Measurements from ENCODE around the gene SNAP25.

SNAP25 gene

DNA sequence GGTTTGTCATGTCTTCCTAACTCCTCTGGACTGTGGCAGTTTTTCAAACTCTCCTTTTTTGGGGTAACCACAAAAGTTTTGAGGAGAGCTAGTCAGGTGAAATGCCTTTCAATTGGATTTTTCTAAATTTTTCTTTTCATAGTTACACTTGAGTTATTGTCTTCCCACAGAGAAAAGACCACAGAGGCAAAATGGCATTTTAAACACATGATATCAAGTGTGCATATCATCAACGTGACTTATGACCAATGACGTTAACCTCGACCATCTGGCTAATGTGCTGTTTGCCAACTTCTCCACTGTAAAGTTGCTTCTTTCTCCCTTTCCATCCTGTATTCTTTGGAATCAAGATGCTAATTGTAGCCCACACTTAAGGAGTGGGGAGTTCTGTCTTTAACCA is 41.3 kb upstream of the SNAP25 start:
- Histone ChIP-seq H3K36me3 (ENCODE audit: control insufficient read depth in 4 of 4, insufficient read depth in 4 of 4, low read length in 3 of 4) (no peaks in the 10 kb centered on the region), H3K4me1 (ENCODE audit: control extremely low read depth in 1 of 4, control insufficient read depth in 4 of 4, insufficient read depth in 4 of 4, low read length in 3 of 4) (peaks cover 4 to 8% (median 7%) of the 10 kb centered on the region in 4 experiments), H3K27me3 (replicated peaks in 2 of 5; ENCODE audit: control insufficient read depth in 4 of 5, insufficient read depth in 5 of 5, low read length in 4 of 5) (peaks cover 0 to 7% (median 0%) of the 10 kb centered on the region in 5 experiments), H3K27ac (ENCODE audit: insufficient read depth in 1 of 2, low read depth in 1 of 2, low read length in 2 of 2, poor library complexity in 1 of 2, severe bottlenecking in 2 of 2) (no peak overlapping the region), H3K9me3 (ENCODE audit: control extremely low read depth in 1 of 5, control insufficient read depth in 4 of 5, insufficient read depth in 2 of 5, low read depth in 1 of 5, low read length in 4 of 5) (no peaks in the 10 kb centered on the region), H3K4me3 (ENCODE audit: control insufficient read depth in 1 of 7, extremely low read depth in 1 of 7, insufficient read depth in 4 of 7, low read depth in 2 of 7, low read length in 6 of 7) (no peak overlapping the region)
- 97% methylated on average over 3 of the region's 3 CpGs for WGBS (ENCODE audit: insufficient coverage)
- ChIA-PET POLR2A (no interaction called here), CTCF (no interaction called here)
- no peak for DNase-seq

DNA sequence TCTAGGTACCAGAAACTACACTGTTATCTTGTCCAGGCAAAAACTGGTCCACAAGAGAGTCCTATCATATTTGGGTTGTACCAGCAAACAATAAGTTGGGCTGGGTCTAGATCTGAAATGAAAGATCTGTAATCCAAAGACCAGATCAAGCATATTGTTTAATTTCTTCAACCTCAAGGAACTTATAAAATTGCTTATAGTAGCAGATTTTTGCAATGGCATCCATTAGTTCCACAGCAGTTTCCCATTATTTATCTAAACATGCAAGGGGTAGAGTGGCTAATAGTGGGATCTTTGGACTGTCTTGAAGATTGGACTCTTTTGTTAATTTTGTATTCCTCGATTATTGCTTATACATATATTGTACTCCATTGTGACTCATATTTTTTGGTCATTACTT is 40.5 kb upstream of the SNAP25 start:
- Histone ChIP-seq H3K27me3 (replicated peaks in 2 of 5; ENCODE audit: control insufficient read depth in 4 of 5, insufficient read depth in 5 of 5, low read length in 4 of 5) (peaks cover 0 to 7% (median 0%) of the 10 kb centered on the region in 5 experiments), H3K4me3 (ENCODE audit: control insufficient read depth in 1 of 7, extremely low read depth in 1 of 7, insufficient read depth in 4 of 7, low read depth in 2 of 7, low read length in 6 of 7) (no peak overlapping the region), H3K36me3 (ENCODE audit: control insufficient read depth in 4 of 4, insufficient read depth in 4 of 4, low read length in 3 of 4) (no peaks in the 10 kb centered on the region), H3K4me1 (ENCODE audit: control extremely low read depth in 1 of 4, control insufficient read depth in 4 of 4, insufficient read depth in 4 of 4, low read length in 3 of 4) (peaks cover 0 to under 1% (median under 1%) of the 10 kb centered on the region in 4 experiments), H3K9me3 (ENCODE audit: control extremely low read depth in 1 of 5, control insufficient read depth in 4 of 5, insufficient read depth in 2 of 5, low read depth in 1 of 5, low read length in 4 of 5) (no peaks in the 10 kb centered on the region), H3K27ac (ENCODE audit: insufficient read depth in 1 of 2, low read depth in 1 of 2, low read length in 2 of 2, poor library complexity in 1 of 2, severe bottlenecking in 2 of 2) (no peak overlapping the region)
- DNase-seq = no peak
- ChIA-PET CTCF (no interaction called here), POLR2A (no interaction called here)
- WGBS (ENCODE audit: insufficient coverage) = no CpG with 5 or more reads among the region's 1 CpG

DNA sequence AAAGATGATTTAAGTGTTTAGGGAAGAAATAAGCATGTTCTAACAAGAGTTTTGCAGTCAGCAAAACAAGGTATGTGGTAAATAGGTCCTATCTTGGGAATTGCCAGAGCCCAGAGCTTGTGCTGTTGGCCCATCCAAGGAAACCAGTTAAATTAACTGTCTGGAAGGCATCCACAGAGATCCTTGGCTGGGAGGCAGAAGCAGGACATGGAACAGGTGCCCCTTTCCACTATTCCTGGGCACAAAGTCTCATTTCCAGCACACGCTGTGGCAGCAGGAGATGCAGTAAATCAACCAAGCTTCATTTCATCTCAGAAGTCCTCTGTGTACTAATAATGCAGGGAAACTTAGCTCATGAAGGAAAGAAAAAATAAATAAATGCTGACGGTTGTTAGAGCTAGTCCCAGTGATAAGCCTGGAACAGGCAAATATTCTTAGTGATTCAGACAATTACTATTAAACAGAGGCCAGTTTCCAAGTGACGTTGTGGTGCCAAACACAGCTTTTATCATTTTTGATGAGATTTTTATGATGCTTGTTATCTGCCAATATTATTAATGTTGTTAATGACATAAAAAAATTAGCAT is 39.8 kb upstream of the SNAP25 start:
- Histone ChIP-seq H3K4me1 (ENCODE audit: control extremely low read depth in 1 of 4, control insufficient read depth in 4 of 4, insufficient read depth in 4 of 4, low read length in 3 of 4) (no peaks in the 10 kb centered on the region), H3K9me3 (ENCODE audit: control extremely low read depth in 1 of 5, control insufficient read depth in 4 of 5, insufficient read depth in 2 of 5, low read depth in 1 of 5, low read length in 4 of 5) (no peaks in the 10 kb centered on the region), H3K4me3 (ENCODE audit: control insufficient read depth in 1 of 7, extremely low read depth in 1 of 7, insufficient read depth in 4 of 7, low read depth in 2 of 7, low read length in 6 of 7) (no peak overlapping the region), H3K27me3 (replicated peaks in 2 of 5; ENCODE audit: control insufficient read depth in 4 of 5, insufficient read depth in 5 of 5, low read length in 4 of 5) (peaks cover 0 to 9% (median 0%) of the 10 kb centered on the region in 5 experiments), H3K27ac (ENCODE audit: insufficient read depth in 1 of 2, low read depth in 1 of 2, low read length in 2 of 2, poor library complexity in 1 of 2, severe bottlenecking in 2 of 2) (no peak overlapping the region), H3K36me3 (ENCODE audit: control insufficient read depth in 4 of 4, insufficient read depth in 4 of 4, low read length in 3 of 4) (no peaks in the 10 kb centered on the region)
- 86% methylated on average over 1 of the region's 3 CpGs for WGBS (ENCODE audit: insufficient coverage)
- ChIA-PET CTCF (interaction anchor here (0.7 to 1.3 kb wide), 5 partner anchors 10 to 258 kb away, joined by 3 to 4 read pairs (median 3); no protein-coding TSS in a partner anchor), POLR2A (no interaction called here)
- no peak for DNase-seq

DNA sequence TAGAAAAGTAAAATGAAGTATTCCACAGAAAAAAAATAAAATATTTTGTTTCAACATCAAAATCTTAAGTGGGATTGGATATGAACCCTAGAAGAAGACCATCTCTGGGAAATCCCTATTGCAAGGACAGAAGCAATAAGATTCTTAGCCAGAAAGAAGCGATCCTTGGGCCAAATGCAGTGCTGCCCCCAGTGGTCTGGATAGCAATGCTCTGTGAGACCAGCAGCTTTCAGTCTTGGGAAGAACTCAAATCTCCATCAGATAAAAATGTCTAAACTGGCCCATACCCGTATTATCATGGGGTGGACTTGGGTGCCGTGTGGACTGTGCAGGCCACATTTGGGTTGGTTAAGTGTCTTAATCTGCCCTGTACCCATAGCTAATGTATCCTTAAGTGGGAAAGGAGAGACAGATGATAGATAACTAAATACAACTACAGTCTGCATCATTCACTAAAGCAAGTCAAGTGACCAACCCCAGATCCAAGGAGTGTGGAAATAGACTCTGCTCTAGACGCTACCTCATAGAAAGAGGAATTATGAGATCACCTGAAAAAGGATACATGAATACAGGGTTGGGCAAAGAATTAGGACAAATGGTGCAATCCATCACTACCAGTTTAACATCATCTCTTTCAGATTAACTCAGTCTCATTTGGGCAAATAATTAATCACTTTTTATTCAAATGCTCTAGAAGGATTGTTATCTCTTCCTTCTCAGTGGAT is 38.9 kb upstream of the SNAP25 start:
- ChIA-PET POLR2A (no interaction called here), CTCF (interaction anchor here (0.7 to 1.3 kb wide), 5 partner anchors 11 to 257 kb away, joined by 3 to 4 read pairs (median 3); no protein-coding TSS in a partner anchor)
- 92% methylated on average over 2 of the region's 4 CpGs for WGBS (ENCODE audit: insufficient coverage)
- Histone ChIP-seq H3K36me3 (ENCODE audit: control insufficient read depth in 4 of 4, insufficient read depth in 4 of 4, low read length in 3 of 4) (no peaks in the 10 kb centered on the region), H3K27ac (ENCODE audit: insufficient read depth in 1 of 2, low read depth in 1 of 2, low read length in 2 of 2, poor library complexity in 1 of 2, severe bottlenecking in 2 of 2) (no peak overlapping the region), H3K4me3 (ENCODE audit: control insufficient read depth in 1 of 7, extremely low read depth in 1 of 7, insufficient read depth in 4 of 7, low read depth in 2 of 7, low read length in 6 of 7) (no peak overlapping the region), H3K27me3 (replicated peaks in 2 of 5; ENCODE audit: control insufficient read depth in 4 of 5, insufficient read depth in 5 of 5, low read length in 4 of 5) (peaks cover 0 to 4% (median 0%) of the 10 kb centered on the region in 5 experiments), H3K9me3 (ENCODE audit: control extremely low read depth in 1 of 5, control insufficient read depth in 4 of 5, insufficient read depth in 2 of 5, low read depth in 1 of 5, low read length in 4 of 5) (no peaks in the 10 kb centered on the region), H3K4me1 (ENCODE audit: control extremely low read depth in 1 of 4, control insufficient read depth in 4 of 4, insufficient read depth in 4 of 4, low read length in 3 of 4) (no peaks in the 10 kb centered on the region)
- DNase-seq = peak in 2 of 3 donors; percentile 9 to 10

DNA sequence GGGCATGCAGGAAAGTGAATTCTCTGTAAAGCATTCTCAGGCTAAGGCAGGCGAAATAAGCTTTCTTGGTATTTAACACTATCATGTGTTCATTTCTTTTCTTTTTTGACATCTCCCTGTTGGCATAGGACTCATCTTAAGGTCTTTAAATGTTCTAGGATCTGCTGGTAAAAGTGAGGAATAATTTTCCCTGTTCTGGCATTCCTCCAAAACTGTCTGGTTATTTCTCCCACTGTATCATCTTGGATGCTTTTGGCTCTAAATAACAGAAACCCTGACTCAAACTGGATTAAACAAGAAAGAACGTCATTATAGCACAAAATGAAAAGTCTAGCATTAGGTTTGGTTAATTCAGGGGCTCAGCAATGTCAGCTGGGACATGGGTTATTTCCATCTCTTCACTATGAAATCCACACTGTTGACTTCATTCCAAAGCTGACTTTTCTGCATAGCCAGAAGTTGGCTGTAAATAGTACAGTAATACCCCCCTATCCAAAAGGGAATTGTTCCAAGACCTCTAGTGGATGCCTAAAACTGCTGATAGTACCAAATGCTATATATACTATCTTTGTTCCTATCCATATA is 37.9 kb upstream of the SNAP25 start:
- no peak for DNase-seq
- POLR2A ChIA-PET = no interaction called here
- Histone ChIP-seq H3K27ac (ENCODE audit: insufficient read depth in 1 of 2, low read depth in 1 of 2, low read length in 2 of 2, poor library complexity in 1 of 2, severe bottlenecking in 2 of 2) (no peak overlapping the region), H3K27me3 (replicated peaks in 2 of 5; ENCODE audit: control insufficient read depth in 4 of 5, insufficient read depth in 5 of 5, low read length in 4 of 5) (peaks cover 0 to 4% (median 0%) of the 10 kb centered on the region in 5 experiments), H3K36me3 (ENCODE audit: control insufficient read depth in 4 of 4, insufficient read depth in 4 of 4, low read length in 3 of 4) (no peaks in the 10 kb centered on the region), H3K4me1 (ENCODE audit: control extremely low read depth in 1 of 4, control insufficient read depth in 4 of 4, insufficient read depth in 4 of 4, low read length in 3 of 4) (no peaks in the 10 kb centered on the region), H3K9me3 (ENCODE audit: control extremely low read depth in 1 of 5, control insufficient read depth in 4 of 5, insufficient read depth in 2 of 5, low read depth in 1 of 5, low read length in 4 of 5) (peaks cover 0 to 2% (median 0%) of the 10 kb centered on the region in 5 experiments), H3K4me3 (ENCODE audit: control insufficient read depth in 1 of 7, extremely low read depth in 1 of 7, insufficient read depth in 4 of 7, low read depth in 2 of 7, low read length in 6 of 7) (no peak overlapping the region)
- 100% methylated on average over 2 of the region's 2 CpGs for WGBS (ENCODE audit: insufficient coverage)
- CTCF ChIA-PET = no interaction called here

DNA sequence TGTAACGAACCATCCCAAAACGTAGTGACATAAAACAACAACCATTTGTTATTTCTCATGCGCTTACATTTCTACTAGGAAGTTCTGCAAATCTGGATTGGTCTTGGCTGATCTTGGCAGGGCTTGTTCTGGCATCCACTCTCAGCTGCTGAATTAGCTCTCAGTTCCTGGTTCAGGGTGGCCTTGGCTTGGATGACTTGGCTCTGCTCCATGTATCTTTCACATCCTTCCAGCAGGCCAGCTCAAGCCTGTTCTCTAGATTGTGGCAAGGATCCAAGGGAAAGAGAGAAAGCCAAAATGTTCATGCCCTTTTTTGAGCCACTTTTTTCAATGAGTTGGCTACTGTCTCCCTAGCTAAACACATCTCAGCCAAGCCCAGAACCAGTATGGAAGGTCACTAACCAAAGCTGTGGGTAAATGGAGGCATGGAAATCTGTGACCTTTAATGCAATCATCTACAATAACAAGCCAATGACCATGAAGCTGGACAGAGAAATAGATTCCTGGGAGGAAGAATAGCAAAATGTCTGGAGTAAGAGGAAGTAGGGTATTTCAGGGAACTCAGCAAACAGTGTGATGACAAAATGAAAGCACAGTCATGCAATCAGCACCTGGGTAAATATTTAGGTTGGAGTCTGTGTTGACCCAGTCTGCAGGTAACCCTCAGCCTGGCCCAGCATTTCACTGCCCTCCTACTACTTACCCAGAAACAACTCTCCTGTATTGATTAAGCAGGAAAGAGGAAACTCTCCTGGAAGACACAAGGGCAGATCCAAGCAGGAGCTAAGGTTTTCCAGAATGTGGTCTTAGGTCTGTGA is 32.7 kb upstream of the SNAP25 start:
- H3K4me3 ChIP-seq (ENCODE audit: control insufficient read depth in 1 of 7, extremely low read depth in 1 of 7, insufficient read depth in 4 of 7, low read depth in 2 of 7, low read length in 6 of 7) = no peak overlapping the region
- 100% methylated on average over 3 of the region's 3 CpGs for WGBS (ENCODE audit: insufficient coverage)
- no peaks in the 10 kb centered on the region for H3K4me1 ChIP-seq (ENCODE audit: control extremely low read depth in 1 of 4, control insufficient read depth in 4 of 4, insufficient read depth in 4 of 4, low read length in 3 of 4)
- H3K36me3 ChIP-seq (ENCODE audit: control insufficient read depth in 4 of 4, insufficient read depth in 4 of 4, low read length in 3 of 4) = no peaks in the 10 kb centered on the region
- H3K27me3 ChIP-seq (replicated peaks in 2 of 5; ENCODE audit: control insufficient read depth in 4 of 5, insufficient read depth in 5 of 5, low read length in 4 of 5) = peaks cover 0 to 2% (median 0%) of the 10 kb centered on the region in 5 experiments
- peaks cover 0 to 4% (median 0%) of the 10 kb centered on the region in 5 experiments for H3K9me3 ChIP-seq (ENCODE audit: control extremely low read depth in 1 of 5, control insufficient read depth in 4 of 5, insufficient read depth in 2 of 5, low read depth in 1 of 5, low read length in 4 of 5)
- ChIA-PET CTCF (no interaction called here), POLR2A (no interaction called here)
- no peak overlapping the region for H3K27ac ChIP-seq (ENCODE audit: insufficient read depth in 1 of 2, low read depth in 1 of 2, low read length in 2 of 2, poor library complexity in 1 of 2, severe bottlenecking in 2 of 2)
- no peak for DNase-seq

Data from common myeloid progenitor, CD34-positive (primary cell).